Measurements from ENCODE around the gene DROSHA.

DROSHA gene

DNA sequence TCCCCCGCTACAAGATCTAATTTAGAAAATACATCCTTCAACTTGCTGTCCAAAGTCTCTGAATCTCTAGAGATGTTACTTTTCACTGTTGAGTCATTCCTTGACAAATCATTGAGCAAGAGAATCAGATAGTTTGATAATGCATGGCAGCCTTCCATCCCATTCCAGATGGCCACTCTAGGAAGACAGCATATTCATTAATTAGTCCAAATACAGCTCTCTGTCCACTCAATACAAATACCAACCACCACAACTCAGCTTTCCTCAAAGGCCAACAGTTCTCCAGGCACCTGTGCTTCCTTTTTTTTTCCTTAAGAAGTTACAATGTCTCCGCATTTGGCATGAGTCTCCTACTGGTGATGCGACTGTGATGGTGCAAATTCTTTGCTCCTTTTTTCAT, 72.3 kb downstream of the DROSHA start:
- H3K4me3 Mint-ChIP-seq, result no peak overlapping the region
- no peaks in the 10 kb centered on the region for H3K4me1 Mint-ChIP-seq
- H3K36me3 Mint-ChIP-seq, result peaks cover 73% of the 10 kb centered on the region
- no peaks in the 10 kb centered on the region for H3K27me3 Mint-ChIP-seq
- H3K27ac Mint-ChIP-seq, result no peak overlapping the region
- H3K9me3 Mint-ChIP-seq, result peaks cover 37% of the 10 kb centered on the region

DNA sequence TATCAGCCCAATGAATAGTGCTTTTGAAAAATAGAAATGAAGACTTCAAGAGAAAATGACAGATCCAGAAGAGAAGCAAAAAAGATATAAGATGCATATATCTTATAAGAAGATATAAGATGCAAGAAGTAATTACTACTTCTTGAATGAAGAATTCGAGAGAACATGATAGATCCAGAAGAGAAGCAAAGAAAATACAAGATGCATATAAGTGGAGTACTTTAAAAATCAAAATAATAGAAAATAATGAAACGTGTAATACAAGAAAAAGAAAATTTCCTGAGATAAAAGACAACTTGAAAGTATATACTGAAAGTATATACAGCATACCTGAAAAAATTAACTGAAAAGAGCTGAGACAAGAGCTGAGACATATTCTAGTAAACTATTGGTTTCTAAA, 76.7 kb downstream of the DROSHA start:
- Mint-ChIP-seq H3K27me3 (no peaks in the 10 kb centered on the region), H3K4me1 (peaks cover 5% of the 10 kb centered on the region), H3K9me3 (peaks cover 21% of the 10 kb centered on the region), H3K4me3 (no peak overlapping the region), H3K36me3 (peaks cover 52% of the 10 kb centered on the region), H3K27ac (no peak overlapping the region)

DNA sequence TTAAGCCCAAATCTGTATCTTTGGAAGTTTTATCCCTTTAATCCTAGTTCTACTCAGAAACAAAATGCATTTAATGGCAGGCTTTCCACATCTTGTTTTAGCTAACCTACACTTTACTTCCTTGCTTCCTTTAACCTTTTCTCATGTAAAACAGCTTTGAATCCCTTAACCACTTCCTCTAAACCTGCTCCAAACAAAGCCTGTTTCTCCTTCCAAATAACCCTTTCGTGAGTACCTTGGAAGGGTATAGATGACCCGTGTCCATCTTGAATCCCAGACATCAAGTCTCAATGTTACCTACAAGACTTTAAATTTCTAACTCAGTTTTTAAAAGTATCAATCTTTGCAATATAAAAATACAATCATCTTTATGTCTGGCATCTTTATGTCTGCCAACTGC, 78.4 kb downstream of the DROSHA start:
- Mint-ChIP-seq H3K27ac (no peak overlapping the region), H3K36me3 (peaks cover 50% of the 10 kb centered on the region), H3K4me3 (no peak overlapping the region), H3K9me3 (peaks cover 16% of the 10 kb centered on the region), H3K27me3 (no peaks in the 10 kb centered on the region), H3K4me1 (peaks cover 5% of the 10 kb centered on the region)

DNA sequence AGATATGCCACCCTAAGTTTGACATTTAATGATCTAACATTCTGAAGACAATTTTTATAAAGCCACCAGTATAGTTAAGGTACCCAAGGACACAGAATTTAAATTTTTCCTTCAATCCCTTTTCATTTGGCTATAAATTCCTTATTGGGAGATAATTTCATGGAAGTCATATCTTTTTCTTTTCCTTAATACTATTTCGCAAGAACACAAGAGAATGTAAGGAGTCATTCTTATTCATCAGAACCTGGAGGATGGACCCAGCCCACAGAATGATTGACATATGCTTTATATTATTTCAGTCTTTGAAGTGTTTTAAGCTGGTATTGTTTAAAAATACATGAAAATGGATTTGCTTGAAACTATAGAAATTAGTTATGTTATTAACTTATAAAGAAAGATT, 79.6 kb downstream of the DROSHA start:
- Mint-ChIP-seq H3K4me1 (peaks cover 5% of the 10 kb centered on the region), H3K27ac (no peak overlapping the region), H3K36me3 (peaks cover 50% of the 10 kb centered on the region), H3K9me3 (peaks cover 11% of the 10 kb centered on the region), H3K27me3 (no peaks in the 10 kb centered on the region), H3K4me3 (no peak overlapping the region)

DNA sequence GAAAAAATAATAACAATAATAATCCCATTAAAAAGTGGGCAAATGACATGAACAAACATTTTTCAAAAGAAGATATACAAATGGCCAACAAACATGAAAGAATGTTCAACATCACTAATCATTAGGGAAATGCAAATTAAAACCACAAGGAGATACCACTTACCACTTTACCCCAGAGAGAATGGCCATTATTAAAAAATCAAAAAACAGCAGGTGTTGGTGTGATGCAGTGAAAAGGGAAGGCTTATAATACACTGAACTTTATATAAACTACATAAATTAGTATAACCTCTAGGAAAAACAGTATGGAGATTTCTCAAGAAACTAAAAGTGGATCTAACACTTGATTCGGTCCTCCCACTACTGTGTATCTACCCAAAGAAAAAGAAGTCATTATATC, 81.9 kb downstream of the DROSHA start:
- H3K9me3 Mint-ChIP-seq, result peaks cover 1% of the 10 kb centered on the region
- H3K4me1 Mint-ChIP-seq, result peaks cover 5% of the 10 kb centered on the region
- peaks cover 50% of the 10 kb centered on the region for H3K36me3 Mint-ChIP-seq
- no peak overlapping the region for H3K4me3 Mint-ChIP-seq
- no peaks in the 10 kb centered on the region for H3K27me3 Mint-ChIP-seq
- no peak overlapping the region for H3K27ac Mint-ChIP-seq

DNA sequence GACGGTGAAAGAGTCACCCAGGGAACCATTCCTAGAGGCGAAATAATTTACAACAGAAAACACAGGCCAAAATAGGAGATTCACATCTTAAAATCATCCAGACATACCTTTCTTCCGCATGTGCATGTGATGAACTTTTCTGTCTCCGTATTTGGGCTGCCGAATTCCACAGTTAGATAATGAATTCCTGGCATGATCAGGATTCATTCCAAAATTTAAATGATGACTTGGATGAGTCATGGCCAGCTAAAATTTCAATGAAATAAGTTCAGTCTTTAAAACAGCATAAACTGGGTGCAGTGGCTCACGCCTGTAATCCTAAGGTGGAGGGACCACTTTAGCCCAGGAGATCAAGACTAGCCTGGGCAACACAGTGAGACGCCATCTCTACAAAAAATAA, 82.7 kb downstream of the DROSHA start:
- H3K27me3 Mint-ChIP-seq, result no peaks in the 10 kb centered on the region
- H3K27ac Mint-ChIP-seq, result no peak overlapping the region
- no peak overlapping the region for H3K4me3 Mint-ChIP-seq
- H3K4me1 Mint-ChIP-seq, result peaks cover 5% of the 10 kb centered on the region
- H3K9me3 Mint-ChIP-seq, result no peaks in the 10 kb centered on the region
- peaks cover 51% of the 10 kb centered on the region for H3K36me3 Mint-ChIP-seq

DNA sequence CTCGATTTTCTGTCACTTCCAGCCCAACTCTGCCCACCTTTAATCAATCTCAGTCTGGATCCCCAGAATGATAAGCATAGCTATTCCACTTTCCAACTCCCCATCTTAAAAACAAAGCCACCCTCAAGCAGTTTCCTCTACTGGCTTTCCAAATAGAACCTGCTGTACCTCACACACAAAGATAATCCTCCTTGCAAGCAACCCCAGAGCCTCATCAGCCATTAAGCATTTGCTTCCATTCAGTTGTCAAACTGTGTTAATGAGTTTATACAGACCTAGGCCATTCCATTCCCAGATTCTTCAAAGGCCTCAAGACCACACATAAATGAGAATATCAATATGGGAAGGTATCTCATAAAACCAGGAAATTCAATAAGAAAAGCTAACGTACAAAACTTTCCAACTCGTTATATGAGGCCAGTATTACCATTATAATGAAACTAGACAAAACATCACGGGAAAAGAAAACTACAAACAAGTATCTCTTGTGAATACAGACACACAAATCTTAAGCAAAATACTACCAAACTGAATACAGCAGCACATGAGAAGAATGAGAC, 86.8 kb downstream of the DROSHA start:
- H3K36me3 Mint-ChIP-seq, result peaks cover 44% of the 10 kb centered on the region

DNA sequence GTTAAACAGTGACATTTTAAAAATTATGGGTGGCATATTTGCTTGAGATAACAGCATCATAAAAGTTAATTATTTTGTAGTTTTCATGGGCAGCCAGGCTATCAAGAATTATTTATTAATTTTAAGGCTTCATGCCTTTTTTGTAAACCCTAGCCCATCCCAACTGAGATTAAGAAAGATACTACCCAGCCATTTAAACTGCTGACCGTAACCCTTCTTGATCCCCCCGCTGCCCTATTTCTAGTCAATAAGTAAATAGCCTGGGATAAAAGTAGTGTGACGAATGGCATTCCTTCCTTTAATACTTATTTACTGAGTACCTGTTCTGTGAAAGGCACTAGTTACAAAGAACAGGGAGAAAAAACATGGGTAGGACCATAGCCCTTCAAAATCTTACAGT, 88.3 kb downstream of the DROSHA start:
- H3K4me3 Mint-ChIP-seq, result no peak overlapping the region
- no peaks in the 10 kb centered on the region for H3K9me3 Mint-ChIP-seq
- H3K4me1 Mint-ChIP-seq, result no peaks in the 10 kb centered on the region
- H3K36me3 Mint-ChIP-seq, result peaks cover 42% of the 10 kb centered on the region
- no peak overlapping the region for H3K27ac Mint-ChIP-seq
- H3K27me3 Mint-ChIP-seq, result no peaks in the 10 kb centered on the region

More for the DNA sequence above, 86.8 kb downstream of the DROSHA start:
- H3K27me3 Mint-ChIP-seq, result no peaks in the 10 kb centered on the region
- no peak overlapping the region for H3K27ac Mint-ChIP-seq
- no peaks in the 10 kb centered on the region for H3K9me3 Mint-ChIP-seq
- no peak overlapping the region for H3K4me3 Mint-ChIP-seq
- no peaks in the 10 kb centered on the region for H3K4me1 Mint-ChIP-seq

DNA sequence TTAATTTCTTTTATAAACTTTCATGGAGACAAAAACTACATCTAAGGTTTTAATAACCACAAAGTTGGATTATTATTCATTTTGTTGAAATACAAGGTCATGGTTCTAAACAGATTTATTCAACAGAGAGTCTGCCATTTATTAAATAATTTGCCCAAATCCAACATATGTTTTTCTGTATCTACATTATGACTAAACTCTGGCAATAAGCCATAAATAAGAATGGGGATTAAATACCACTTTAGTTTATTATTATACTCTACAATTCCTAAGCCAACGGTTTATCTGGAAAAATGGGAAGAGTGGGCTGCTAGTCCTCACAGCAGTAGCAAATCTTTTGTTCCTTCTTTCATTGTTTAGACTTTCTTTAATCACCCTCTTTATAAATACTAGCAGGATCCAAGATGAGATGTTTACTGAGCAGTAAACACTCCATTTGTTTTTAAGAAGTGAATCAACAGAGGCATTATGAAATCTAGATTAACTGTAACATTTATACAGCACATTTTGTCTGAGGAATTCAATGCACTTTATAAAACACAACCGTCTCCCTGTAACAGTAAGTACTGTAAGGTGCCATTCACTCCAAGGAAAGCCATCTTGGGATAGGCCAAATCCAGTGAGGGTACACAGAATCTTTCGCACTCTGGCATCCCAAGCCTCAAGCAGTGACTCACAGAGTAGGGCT, 89.7 kb downstream of the DROSHA start:
- H3K36me3 Mint-ChIP-seq, result peaks cover 40% of the 10 kb centered on the region
- H3K9me3 Mint-ChIP-seq, result no peaks in the 10 kb centered on the region
- no peak overlapping the region for H3K4me3 Mint-ChIP-seq
- H3K4me1 Mint-ChIP-seq, result no peaks in the 10 kb centered on the region
- no peak overlapping the region for H3K27ac Mint-ChIP-seq
- no peaks in the 10 kb centered on the region for H3K27me3 Mint-ChIP-seq

DNA sequence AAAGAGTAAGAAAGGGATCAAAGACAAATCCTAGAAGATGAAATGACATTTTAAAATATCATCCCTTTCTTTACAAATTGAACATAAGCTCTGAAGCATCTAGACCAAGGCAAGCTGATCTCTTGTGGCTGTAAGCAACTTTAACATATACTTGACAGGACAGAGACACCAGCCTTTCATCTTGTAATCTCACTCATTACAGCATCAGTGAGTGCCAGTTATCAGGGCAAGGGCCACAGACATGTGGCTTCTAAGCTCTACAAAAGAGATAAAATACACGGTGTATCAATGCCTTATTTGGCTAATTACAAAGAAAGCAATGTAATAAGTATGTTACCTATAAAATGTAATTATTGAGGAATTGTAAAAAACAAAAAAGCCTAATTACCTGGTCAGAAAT, 95.0 kb downstream of the DROSHA start:
- no peak overlapping the region for H3K27ac Mint-ChIP-seq
- H3K4me3 Mint-ChIP-seq, result no peak overlapping the region
- H3K4me1 Mint-ChIP-seq, result no peaks in the 10 kb centered on the region
- H3K36me3 Mint-ChIP-seq, result peaks cover 36% of the 10 kb centered on the region
- no peaks in the 10 kb centered on the region for H3K9me3 Mint-ChIP-seq
- no peaks in the 10 kb centered on the region for H3K27me3 Mint-ChIP-seq

DNA sequence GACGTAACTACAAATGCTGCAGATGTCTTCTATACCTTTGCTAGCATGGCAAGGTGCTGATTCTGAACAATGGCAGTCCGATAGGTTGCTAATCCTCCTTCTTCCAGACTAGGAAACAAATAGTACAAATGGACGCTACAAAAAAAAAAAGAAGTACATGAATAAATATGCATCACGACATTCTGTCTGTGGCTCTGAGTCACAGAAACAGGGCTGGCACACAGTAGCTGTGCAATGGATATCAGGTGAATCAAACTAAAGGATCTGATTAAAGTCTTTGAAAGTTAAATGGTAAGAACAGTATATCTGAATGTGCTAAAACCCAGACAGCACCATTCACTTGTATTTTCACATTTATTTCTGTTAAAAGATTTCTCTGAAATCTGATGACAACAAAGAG, 96.2 kb downstream of the DROSHA start:
- H3K27ac Mint-ChIP-seq, result no peak overlapping the region
- peaks cover 36% of the 10 kb centered on the region for H3K36me3 Mint-ChIP-seq
- H3K27me3 Mint-ChIP-seq, result no peaks in the 10 kb centered on the region
- no peaks in the 10 kb centered on the region for H3K4me1 Mint-ChIP-seq
- no peak overlapping the region for H3K4me3 Mint-ChIP-seq
- H3K9me3 Mint-ChIP-seq, result no peaks in the 10 kb centered on the region

DNA sequence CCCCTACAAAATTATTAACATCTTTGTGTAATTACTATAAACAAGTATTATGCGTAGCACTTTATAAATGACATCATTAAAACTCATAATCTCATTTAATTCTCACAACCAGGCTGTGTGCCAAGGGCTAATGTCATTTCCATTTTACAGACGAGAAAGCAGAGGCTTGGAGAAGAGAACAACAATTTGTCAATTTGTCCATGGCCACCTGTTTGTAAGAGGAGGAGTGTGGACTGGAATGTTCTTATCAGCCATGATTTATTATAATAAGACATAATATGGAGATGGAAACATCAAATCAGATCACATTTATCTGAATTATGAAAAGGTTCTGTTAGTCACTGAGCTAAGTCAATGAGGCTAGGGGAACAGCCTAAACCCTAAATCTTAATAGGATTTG, 97.0 kb downstream of the DROSHA start:
- Mint-ChIP-seq H3K9me3 (no peaks in the 10 kb centered on the region), H3K4me3 (no peak overlapping the region), H3K27me3 (no peaks in the 10 kb centered on the region), H3K36me3 (peaks cover 41% of the 10 kb centered on the region), H3K27ac (no peak overlapping the region), H3K4me1 (no peaks in the 10 kb centered on the region)

DNA sequence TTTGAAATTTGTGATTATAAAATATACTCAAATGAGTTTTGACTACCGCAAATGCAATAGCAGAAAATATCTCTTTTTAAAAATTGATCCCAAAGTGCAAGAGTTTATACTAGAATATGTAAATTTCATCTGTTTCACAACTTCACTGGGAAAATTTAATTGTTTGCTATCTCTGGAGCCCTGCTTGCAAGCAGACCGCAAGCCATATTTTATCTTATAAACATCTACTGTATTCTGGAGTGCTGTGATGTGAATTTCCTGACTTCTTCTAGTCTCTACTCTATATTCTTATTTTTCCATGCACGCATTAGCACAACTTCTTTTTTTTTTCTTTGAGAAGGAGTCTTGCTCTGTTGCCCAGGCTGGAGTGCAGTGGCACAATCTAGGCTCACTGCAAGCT, 98.7 kb downstream of the DROSHA start:
- Mint-ChIP-seq H3K4me1 (no peaks in the 10 kb centered on the region), H3K27me3 (no peaks in the 10 kb centered on the region), H3K36me3 (peaks cover 37% of the 10 kb centered on the region), H3K27ac (no peak overlapping the region), H3K4me3 (no peak overlapping the region), H3K9me3 (no peaks in the 10 kb centered on the region)

DNA sequence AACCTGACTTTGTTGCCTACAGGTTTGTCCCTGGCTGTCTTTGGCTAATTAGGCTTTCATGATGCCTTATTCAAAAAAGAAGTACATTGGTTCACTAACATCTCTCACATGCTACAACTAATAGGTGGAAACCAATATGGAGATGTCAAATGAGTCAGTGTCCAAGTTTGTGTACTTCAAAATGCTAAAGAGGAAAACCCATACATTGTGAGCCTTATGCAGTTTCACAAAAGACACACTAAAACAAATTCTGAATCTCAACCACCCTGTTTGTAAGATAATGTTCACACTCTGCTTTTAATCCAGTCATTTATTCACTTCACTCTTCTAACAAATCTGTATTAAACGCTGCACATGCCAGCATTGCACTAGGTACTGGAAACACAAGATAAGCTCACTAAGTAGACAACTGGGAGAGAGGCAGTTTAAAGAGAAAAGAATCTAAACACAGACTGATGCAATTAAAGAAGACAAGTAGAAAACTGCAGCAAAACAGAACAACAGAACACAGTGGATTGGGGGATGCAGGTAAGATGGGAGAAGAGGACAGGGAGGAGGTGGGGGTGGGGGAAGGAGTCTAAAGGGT, 104.1 kb downstream of the DROSHA start:
- no peaks in the 10 kb centered on the region for H3K9me3 Mint-ChIP-seq
- H3K36me3 Mint-ChIP-seq, result peaks cover 35% of the 10 kb centered on the region
- H3K4me3 Mint-ChIP-seq, result no peak overlapping the region
- no peaks in the 10 kb centered on the region for H3K4me1 Mint-ChIP-seq
- no peaks in the 10 kb centered on the region for H3K27me3 Mint-ChIP-seq
- H3K27ac Mint-ChIP-seq, result no peak overlapping the region

DNA sequence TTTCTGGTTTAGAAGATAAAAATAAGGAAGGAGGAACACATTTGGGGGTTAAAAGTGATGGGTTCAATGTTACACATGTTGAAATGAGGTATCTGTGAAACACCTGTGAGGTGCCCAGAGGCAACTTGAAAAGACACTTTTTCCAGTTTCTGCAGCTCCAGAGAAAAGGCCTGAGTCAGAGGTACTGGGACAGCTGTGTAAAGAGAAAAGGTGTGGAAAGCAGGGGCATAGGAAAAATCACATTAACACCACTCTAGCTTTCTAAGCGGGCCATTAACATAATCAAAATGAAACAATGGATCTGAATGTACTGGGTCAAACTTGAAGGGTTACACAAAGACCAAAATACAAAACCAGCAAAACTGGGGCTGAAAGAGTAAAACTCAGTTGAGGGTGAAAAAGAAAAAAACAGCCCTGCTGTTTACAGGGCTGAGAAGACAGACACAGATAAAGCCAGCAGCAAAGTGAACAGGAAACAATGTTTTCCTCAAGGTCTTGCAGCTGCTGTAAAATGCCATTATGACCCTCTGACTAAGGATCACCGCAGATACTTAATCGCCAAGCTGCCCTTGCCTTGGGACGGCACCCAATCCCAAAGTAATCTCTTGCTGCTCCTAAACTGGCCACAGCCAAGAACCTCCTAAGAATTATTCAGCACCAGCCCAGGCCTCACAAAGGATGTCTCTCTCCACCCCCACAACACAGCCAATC, 104.7 kb downstream of the DROSHA start:
- Mint-ChIP-seq H3K4me3 (no peak overlapping the region), H3K36me3 (peaks cover 33% of the 10 kb centered on the region), H3K4me1 (no peaks in the 10 kb centered on the region), H3K27ac (no peak overlapping the region), H3K9me3 (no peaks in the 10 kb centered on the region), H3K27me3 (no peaks in the 10 kb centered on the region)
